K562 (cell line): Measurements from ENCODE around the gene CACNA1I. TPM values are rescaled to one million over a fixed set of nuclear protein-coding genes. Genes with fewer than 3 reads are reported as not detected.

Experiments
- ATAC-seq: fragments of 200-7000 bp; cut with Tn5 transposase; 3 replicates; pipeline ENCODE4 v1.9.1; 2020; ENCODE audit warnings: moderate library complexity
- BruUV-seq: library from RNA; stranded (reverse); fragments of 400-500 nt; replicated peaks from 2 replicates; lab custom pipeline; 2021; lab: Mats Ljungman, UMichigan
- CTCF ChIA-PET: fragments of 300-600 bp; formaldehyde crosslinking; extraction: SDS; loops from one replicate; lab custom pipeline; 2021; ENCODE audit warnings: low intra/inter-chr PET ratio; lab: Yijun Ruan, JAX
- POLR2A ChIA-PET: fragments of 300-600, 350-650 bp; sonication (Branson Sonifier 250); formaldehyde crosslinking; extraction: SDS; loops from one replicate; lab custom pipeline; 2021; ENCODE audit warnings: antibody characterized with exemption, inconsistent platforms; lab: Yijun Ruan, JAX
- DNase-seq, 4 experiments: peaks; one replicate each; pipeline versions ENCODE4 v3.0.0 to v3.0.0-alpha.2; 2011 to 2018; ENCODE audit warnings: low spot score in 3 of 4, mixed read lengths in 3 of 4; ENCODE audit errors: extremely low read depth in 1 of 4
- FAIRE-seq: peaks from 2 replicates; lab custom pipeline; 2011; peaks lifted over from hg19 to GRCh38; lab: Jason Lieb, UNC
- H2AFZ ChIP-seq: 2 replicates; pipeline ENCODE4 v1.6.0; 2011; ENCODE audit warnings: low read depth, low read length, control low read depth, inconsistent platforms
- H3K27ac ChIP-seq: fragments of 200-600 bp; 3 replicates; pipeline ENCODE4 v1.8.0; 2011; ENCODE audit warnings: low read depth, mild to moderate bottlenecking, control low read depth, inconsistent platforms, low read length, moderate library complexity, mixed read lengths; ENCODE audit errors: extremely low read depth
- H3K27me3 ChIP-seq, 2 experiments: fragments of 300-600 bp in 1 of 2; 2 replicates in 1 of 2; 3 replicates in 1 of 2; pipeline versions ENCODE4 v1.6.0 to v1.8.0; 2011; ENCODE audit warnings: inconsistent platforms in 2 of 2, low read length in 2 of 2, mild to moderate bottlenecking in 1 of 2, mixed read lengths in 1 of 2, moderate library complexity in 1 of 2; ENCODE audit not compliant: control insufficient read depth in 2 of 2, insufficient read depth in 2 of 2
- H3K36me3 ChIP-seq: fragments of 300-600 bp; 3 replicates; pipeline ENCODE4 v1.8.0; 2011; ENCODE audit warnings: mild to moderate bottlenecking, low read length, inconsistent platforms; ENCODE audit not compliant: control insufficient read depth, insufficient read depth
- H3K4me1 ChIP-seq, 2 experiments: fragments of 200-600 bp in 1 of 2; replicated peaks in 1 of 2; 2 replicates in 1 of 2; 3 replicates in 1 of 2; pipeline versions ENCODE4 v1.5.1 to v1.8.0; 2011; ENCODE audit warnings: inconsistent platforms in 2 of 2, low read length in 2 of 2, mild to moderate bottlenecking in 1 of 2, mixed read lengths in 1 of 2, moderate library complexity in 1 of 2; ENCODE audit not compliant: control insufficient read depth in 2 of 2, insufficient read depth in 2 of 2
- H3K4me2 ChIP-seq: 2 replicates; pipeline ENCODE4 v1.6.1; 2011; ENCODE audit warnings: low read length, control low read depth, inconsistent platforms, mixed read lengths; ENCODE audit not compliant: insufficient read depth
- H3K4me3 ChIP-seq: fragments of 200-600 bp; sonication (generic), shearing (Covaris generic); 2 replicates; pipeline ENCODE4 v1.5.1; 2016; ENCODE audit warnings: control low read depth, inconsistent platforms
- H3K79me2 ChIP-seq: fragments of 200-600 bp; 3 replicates; pipeline ENCODE4 v1.8.0; 2011; ENCODE audit warnings: low read length, inconsistent platforms; ENCODE audit not compliant: control insufficient read depth, insufficient read depth
- H3K9ac ChIP-seq, 2 experiments: 2 replicates each; pipeline versions ENCODE4 v1.6.0 to v1.6.1; 2011; ENCODE audit warnings: low read depth in 2 of 2, low read length in 2 of 2, control low read depth in 1 of 2, inconsistent platforms in 1 of 2, mild to moderate bottlenecking in 1 of 2, mixed read lengths in 1 of 2; ENCODE audit not compliant: insufficient read depth in 1 of 2
- H3K9me1 ChIP-seq: one replicate; pipeline ENCODE4 v1.6.0; 2011; ENCODE audit warnings: inconsistent platforms, mild to moderate bottlenecking, low read length, moderate library complexity; ENCODE audit not compliant: control insufficient read depth, insufficient read depth
- H3K9me3 ChIP-seq: replicated peaks from 2 replicates; pipeline ENCODE4 v1.5.1; 2011; ENCODE audit warnings: low read depth, low read length, inconsistent platforms; ENCODE audit not compliant: control insufficient read depth, insufficient read depth
- H4K20me1 ChIP-seq: replicated peaks from 2 replicates; pipeline ENCODE4 v1.6.1; 2011; ENCODE audit warnings: low read length, inconsistent platforms, mixed read lengths; ENCODE audit not compliant: control insufficient read depth, insufficient read depth
- HDAC3 ChIP-seq: fragments of 450-650 bp; IDR thresholded peaks from 2 replicates; pipeline ENCODE4 v1.6.1; 2018; ENCODE audit warnings: borderline replicate concordance, mild to moderate bottlenecking, moderate library complexity; ENCODE audit not compliant: partially characterized antibody
- NCOA4 ChIP-seq: fragments of 450-650 bp; IDR thresholded peaks from 2 replicates; pipeline ENCODE4 v1.6.1; 2018; ENCODE audit warnings: mild to moderate bottlenecking; ENCODE audit not compliant: partially characterized antibody
- NFIC ChIP-seq: fragments of 450-650 bp; IDR thresholded peaks from 2 replicates; pipeline ENCODE4 v1.6.1; 2017; ENCODE audit warnings: mild to moderate bottlenecking, inconsistent platforms
- SAFB2 ChIP-seq: fragments of 200-400 bp; formaldehyde crosslinking; IDR thresholded peaks from 2 replicates; pipeline ENCODE4 v1.6.1; 2018; ENCODE audit warnings: borderline replicate concordance, low read length, low read depth, moderate library complexity; ENCODE audit not compliant: severe bottlenecking
- TCF7L2 ChIP-seq: fragments of 150-350 bp; IDR thresholded peaks from 2 replicates; pipeline ENCODE4 v1.6.1; 2016; ENCODE audit warnings: low read depth, mild to moderate bottlenecking, low read length, moderate library complexity
- ZNF24 ChIP-seq: fragments of 450-650 bp; IDR thresholded peaks from 2 replicates; pipeline ENCODE4 v1.6.1; 2016
- WGBS: fragments of 100-300 bp; shearing (Covaris generic); methylation state at CpG from one replicate; pipeline ENCODE4 v1.1.6; 2016; ENCODE audit warnings: low coverage, mixed read lengths; ENCODE audit not compliant: insufficient coverage; ENCODE audit errors: missing lambda C conversion rate; 5-methylcytosine and 5-hydroxymethylcytosine counted together
- in situ Hi-C: fragments of 300-500 bp; cut with MboI; formaldehyde crosslinking; loops from 4 replicates; pipeline ENCODE4 v1.15.0; 2018; ENCODE audit warnings: inconsistent platforms, mixed read lengths
- intact Hi-C: fragments of 100-400 bp; cut with micrococcal nuclease; formaldehyde crosslinking; loops from 2 replicates; pipeline ENCODE4 v1.14.2; 2022
- polyA plus RNA-seq, 8 experiments: library from polyadenylated mRNA; depleted of rRNA in 4 of 8; stranded (reverse) in 5 of 8; unstranded in 3 of 8; fragments of >200 nt; fragmentation: Nextera tagmentation in 2 of 8; fragmentation: Illumina TruSeq in 1 of 8; extraction: Ambion mirVana in 2 of 8; extraction: Trizol in 1 of 8; gene quantifications; 2 replicates each; pipeline versions ENCODE4 v1.2.1 to v1.2.3, GENCODE V29; 2011 to 2014; ENCODE audit warnings: inconsistent platforms in 1 of 8, missing spikeins in 1 of 8
- total RNA-seq, 7 experiments: library from RNA; depleted of rRNA in 6 of 7; stranded (reverse); fragments of >200 nt in 6 of 7; fragmentation: Illumina TruSeq in 2 of 7; extraction: Trizol in 2 of 7; gene quantifications; 2 replicates each; pipeline versions ENCODE4 v1.2.1 to v1.2.3, GENCODE V29; 2011 to 2021; ENCODE audit warnings: low replicate concordance in 1 of 7
- TF ChIP-seq, protein P1 (sequence below): sonication (generic); formaldehyde crosslinking; IDR thresholded peaks from 2 replicates; pipeline ENCODE4 v1.8.0; 2022; ENCODE audit warnings: mild to moderate bottlenecking, low read depth, missing genetic modification reagents
- TF ChIP-seq, protein P2 (sequence below), 2 experiments: fragments of 450-650 bp; IDR thresholded peaks; 2 replicates each; pipeline ENCODE4 v1.6.1; 2018; ENCODE audit warnings: mild to moderate bottlenecking in 2 of 2, low read depth in 1 of 2; ENCODE audit not compliant: partially characterized antibody in 2 of 2

The CACNA1I gene
- total and polyA plus RNA-seq, 9 of the 15 experiments (the other 6 are each of a cell fraction or from before 2014, with no cell fraction given), result 0.01 to 0.79 (median 0.32) TPM; not detected in 1

DNA sequence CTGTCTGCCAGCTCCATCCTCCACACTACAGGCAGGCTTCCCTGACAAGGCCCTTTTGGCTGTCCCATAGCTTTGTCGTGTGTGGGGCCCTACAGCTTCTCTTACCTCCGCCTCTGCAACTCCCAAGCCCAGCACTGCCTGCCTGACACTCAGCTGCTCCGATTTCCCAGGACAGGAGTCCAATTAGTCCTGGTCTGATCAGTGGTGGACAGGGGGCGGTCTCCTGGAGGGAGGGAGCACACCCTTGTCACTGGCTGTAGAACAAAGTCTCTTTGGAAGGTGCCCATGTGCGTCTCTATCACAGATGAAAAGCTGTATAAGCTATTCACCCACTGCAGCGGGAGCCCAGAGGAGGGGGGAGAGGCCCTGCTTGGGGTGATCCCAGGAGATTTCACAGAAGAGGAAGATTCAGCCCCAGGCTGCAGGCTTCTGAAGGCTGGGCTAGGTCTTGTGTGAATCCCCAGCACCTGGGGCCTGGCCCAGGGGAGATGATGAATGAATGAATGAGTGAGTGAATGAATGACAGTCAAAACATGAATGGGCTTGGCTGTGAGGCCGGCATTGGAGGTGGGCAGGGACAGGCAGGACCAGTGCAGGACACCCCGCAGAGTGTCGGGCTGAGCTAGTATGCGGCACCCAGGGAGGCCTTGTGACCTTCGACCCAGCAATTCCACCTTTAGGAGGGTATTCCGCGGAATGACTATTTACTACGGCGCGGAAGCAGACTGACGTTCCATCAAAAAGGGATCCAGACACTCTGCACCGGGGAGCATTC lies 142.4 kb downstream of the CACNA1I start:
- Histone ChIP-seq H3K4me3 (no peak overlapping the region), H3K36me3 (no peaks in the 10 kb centered on the region), H3K4me2 (no peak overlapping the region), H3K9me1 (no peaks in the 10 kb centered on the region), H3K27ac (no peak overlapping the region), H2AFZ (no peak overlapping the region), H3K27me3 (no peaks in the 10 kb centered on the region), H3K79me2 (no peaks in the 10 kb centered on the region), H3K9me3 (no peaks in the 10 kb centered on the region), H3K4me1 (peaks cover 0 to 14% of the 10 kb centered on the region in 2 experiments; a peak in 2 of 5 replicates), H3K9ac (peak overlapping the region in 1 of 2 experiments; percentile 20; a peak in 1 of 4 replicates), H4K20me1 (no peaks in the 10 kb centered on the region)
- intact Hi-C loops, result no loop called here
- in situ Hi-C loops, result no loop called here
- ATAC-seq (no peak), FAIRE-seq (no peak), DNase-seq (no peak)
- CTCF ChIA-PET, result no interaction called here
- POLR2A ChIA-PET, result interaction anchor here (0.6 to 1.5 kb wide), 2 partner anchors 9 to 15 kb away, joined by 3 read pairs; no protein-coding TSS in a partner anchor
- TF ChIP-seq TCF7L2 (no peak), ZNF24 (peak; percentile 80), NCOA4 (no peak)
- WGBS, result 75% methylated on average over 14 of the region's 18 CpGs
- BruUV-seq, result no TSS peak

DNA sequence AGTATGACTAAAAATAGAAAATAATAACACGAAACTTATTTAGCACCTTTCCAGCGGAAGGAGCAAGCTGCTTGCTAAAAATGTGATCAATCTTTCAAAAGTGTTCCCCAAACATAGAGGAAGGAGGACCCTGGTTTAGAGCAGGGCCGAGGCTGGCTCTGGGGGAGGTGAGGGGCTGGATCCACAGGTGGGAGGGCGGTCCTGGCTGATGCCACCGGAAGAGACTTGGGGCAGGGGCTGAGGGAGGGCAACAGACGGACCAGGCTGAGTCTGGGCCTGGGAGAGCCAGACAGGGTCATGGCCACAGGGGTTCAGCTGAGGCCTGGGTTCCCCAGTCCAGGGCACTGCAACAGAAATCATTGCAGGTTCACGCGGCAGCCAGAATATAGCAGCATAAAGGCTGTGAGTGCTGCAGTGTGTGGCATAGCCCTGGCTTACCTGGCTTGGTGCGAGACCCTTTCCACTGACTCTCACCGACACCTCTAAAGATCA lies 143.3 kb downstream of the CACNA1I start:
- POLR2A ChIA-PET, result interaction anchor here (0.6 to 1.5 kb wide), 3 partner anchors 9 to 1521 kb away, joined by 3 to 4 read pairs (median 3); no protein-coding TSS in a partner anchor
- Histone ChIP-seq H2AFZ (no peak overlapping the region), H3K4me2 (no peak overlapping the region), H3K9ac (no peak overlapping the region), H3K4me1 (peaks cover 0 to 14% of the 10 kb centered on the region in 2 experiments; a peak in 2 of 5 replicates), H3K9me1 (no peaks in the 10 kb centered on the region), H3K36me3 (no peaks in the 10 kb centered on the region), H4K20me1 (no peaks in the 10 kb centered on the region), H3K79me2 (no peaks in the 10 kb centered on the region), H3K27ac (no peak overlapping the region), H3K27me3 (no peaks in the 10 kb centered on the region), H3K9me3 (no peaks in the 10 kb centered on the region), H3K4me3 (no peak overlapping the region)
- FAIRE-seq, result no peak
- no peak for ATAC-seq
- DNase-seq, result no peak
- intact Hi-C loops (no loop called here), in situ Hi-C loops (no loop called here)
- CTCF ChIA-PET, result no interaction called here
- no TSS peak for BruUV-seq
- 75% methylated on average over 9 of the region's 10 CpGs for WGBS
- TF ChIP-seq, protein P1, sequence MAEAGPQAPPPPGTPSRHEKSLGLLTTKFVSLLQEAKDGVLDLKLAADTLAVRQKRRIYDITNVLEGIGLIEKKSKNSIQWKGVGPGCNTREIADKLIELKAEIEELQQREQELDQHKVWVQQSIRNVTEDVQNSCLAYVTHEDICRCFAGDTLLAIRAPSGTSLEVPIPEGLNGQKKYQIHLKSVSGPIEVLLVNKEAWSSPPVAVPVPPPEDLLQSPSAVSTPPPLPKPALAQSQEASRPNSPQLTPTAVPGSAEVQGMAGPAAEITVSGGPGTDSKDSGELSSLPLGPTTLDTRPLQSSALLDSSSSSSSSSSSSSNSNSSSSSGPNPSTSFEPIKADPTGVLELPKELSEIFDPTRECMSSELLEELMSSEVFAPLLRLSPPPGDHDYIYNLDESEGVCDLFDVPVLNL, result no peak
- TF ChIP-seq, protein P2, sequence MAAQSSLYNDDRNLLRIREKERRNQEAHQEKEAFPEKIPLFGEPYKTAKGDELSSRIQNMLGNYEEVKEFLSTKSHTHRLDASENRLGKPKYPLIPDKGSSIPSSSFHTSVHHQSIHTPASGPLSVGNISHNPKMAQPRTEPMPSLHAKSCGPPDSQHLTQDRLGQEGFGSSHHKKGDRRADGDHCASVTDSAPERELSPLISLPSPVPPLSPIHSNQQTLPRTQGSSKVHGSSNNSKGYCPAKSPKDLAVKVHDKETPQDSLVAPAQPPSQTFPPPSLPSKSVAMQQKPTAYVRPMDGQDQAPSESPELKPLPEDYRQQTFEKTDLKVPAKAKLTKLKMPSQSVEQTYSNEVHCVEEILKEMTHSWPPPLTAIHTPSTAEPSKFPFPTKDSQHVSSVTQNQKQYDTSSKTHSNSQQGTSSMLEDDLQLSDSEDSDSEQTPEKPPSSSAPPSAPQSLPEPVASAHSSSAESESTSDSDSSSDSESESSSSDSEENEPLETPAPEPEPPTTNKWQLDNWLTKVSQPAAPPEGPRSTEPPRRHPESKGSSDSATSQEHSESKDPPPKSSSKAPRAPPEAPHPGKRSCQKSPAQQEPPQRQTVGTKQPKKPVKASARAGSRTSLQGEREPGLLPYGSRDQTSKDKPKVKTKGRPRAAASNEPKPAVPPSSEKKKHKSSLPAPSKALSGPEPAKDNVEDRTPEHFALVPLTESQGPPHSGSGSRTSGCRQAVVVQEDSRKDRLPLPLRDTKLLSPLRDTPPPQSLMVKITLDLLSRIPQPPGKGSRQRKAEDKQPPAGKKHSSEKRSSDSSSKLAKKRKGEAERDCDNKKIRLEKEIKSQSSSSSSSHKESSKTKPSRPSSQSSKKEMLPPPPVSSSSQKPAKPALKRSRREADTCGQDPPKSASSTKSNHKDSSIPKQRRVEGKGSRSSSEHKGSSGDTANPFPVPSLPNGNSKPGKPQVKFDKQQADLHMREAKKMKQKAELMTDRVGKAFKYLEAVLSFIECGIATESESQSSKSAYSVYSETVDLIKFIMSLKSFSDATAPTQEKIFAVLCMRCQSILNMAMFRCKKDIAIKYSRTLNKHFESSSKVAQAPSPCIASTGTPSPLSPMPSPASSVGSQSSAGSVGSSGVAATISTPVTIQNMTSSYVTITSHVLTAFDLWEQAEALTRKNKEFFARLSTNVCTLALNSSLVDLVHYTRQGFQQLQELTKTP (IDR thresholded peaks at IDR 0.05; ENCODE audit: low read depth in 1 of 2, partially characterized antibody in 2 of 2), result no peak
- TF ChIP-seq NFIC, result no peak
- no peak for TF ChIP-seq SAFB2
- no peak for TF ChIP-seq HDAC3
